GM12872 (cell line): ENCODE data around the gene LRFN3.

Source experiments
- CTCF ChIP-seq: IDR thresholded peaks from 3 replicates; pipeline ENCODE4 v1.5.1; 2011; ENCODE audit warnings: low read depth, mild to moderate bottlenecking, low read length, moderate library complexity; ENCODE audit not compliant: insufficient read depth

LRFN3 gene

GRCh38 chr19:35903550-35904179 is 32.5 kb upstream of the LRFN3 start:
- TF ChIP-seq CTCF = no peak

- TF ChIP-seq CTCF = no peak
Measured at GRCh38 chr19:35904311-35905068, 31.7 kb upstream of the LRFN3 start.

GRCh38 chr19:35905178-35905727 is 30.9 kb upstream of the LRFN3 start:
- no peak for TF ChIP-seq CTCF

- TF ChIP-seq CTCF = no peak
Measured at GRCh38 chr19:35907377-35907745, 28.8 kb upstream of the LRFN3 start.

- no peak for TF ChIP-seq CTCF
Measured at GRCh38 chr19:35908010-35908441, 28.1 kb upstream of the LRFN3 start, which contains the start of gene TYROBP. TSS of gene TYROBP (minus strand) at chr19:35908295. CDS start at chr19:35908228, 67 bp downstream.

- no peak for TF ChIP-seq CTCF
Measured at GRCh38 chr19:35908973-35909683, 27.0 kb upstream of the LRFN3 start.

- no peak for TF ChIP-seq CTCF
Measured at GRCh38 chr19:35909684-35910035, 26.5 kb upstream of the LRFN3 start.
